Activated T-helper 2 cell treated with anti-CD3 and anti-CD28 coated beads, Interferon-gamma antibody, Interleukin-2, Interleukin-4, amounts not matched to agents 10 μg/mL and 5 μg/mL and 100 μg/mL, durations not matched to agents 14 hours and 24 hours and 36 hours (primary cell): ENCODE measurements around the gene CACNB4. TPM values are rescaled to one million over a fixed set of nuclear protein-coding genes. Genes with fewer than 3 reads are reported as not detected.

Source experiments
- DNase-seq: peaks from one replicate; pipeline ENCODE4 v3.0.0; 2021; ENCODE audit warnings: low spot score
- H3K27ac Mint-ChIP-seq: one replicate; pipeline ENCODE4 v1.8.0; 2021; ENCODE audit warnings: mixed read lengths
- H3K27me3 Mint-ChIP-seq: one replicate; pipeline ENCODE4 v1.8.0; 2021; ENCODE audit warnings: low read depth, mixed read lengths
- H3K36me3 Mint-ChIP-seq: one replicate; pipeline ENCODE4 v1.8.0; 2021; ENCODE audit warnings: low read depth, mixed read lengths
- H3K4me1 Mint-ChIP-seq: one replicate; pipeline ENCODE4 v1.8.0; 2021; ENCODE audit warnings: low read depth, mixed read lengths
- H3K4me3 Mint-ChIP-seq: one replicate; pipeline ENCODE4 v1.8.0; 2021; ENCODE audit warnings: low read depth, mild to moderate bottlenecking, moderate library complexity, mixed read lengths
- H3K9me3 Mint-ChIP-seq: one replicate; pipeline ENCODE4 v1.8.0; 2021; ENCODE audit warnings: mixed read lengths
- intact Hi-C: fragments of 100-400 bp; cut with micrococcal nuclease; formaldehyde crosslinking; loops from one replicate; pipeline ENCODE4 v1.15.1; 2023
- total RNA-seq: library from RNA; stranded (reverse); gene quantifications from 2 replicates; pipeline ENCODE4 v1.2.3, GENCODE V29; 2022

Gene CACNB4
- total RNA-seq, 1 donor from 2014 or later = 0.23 TPM

DNA sequence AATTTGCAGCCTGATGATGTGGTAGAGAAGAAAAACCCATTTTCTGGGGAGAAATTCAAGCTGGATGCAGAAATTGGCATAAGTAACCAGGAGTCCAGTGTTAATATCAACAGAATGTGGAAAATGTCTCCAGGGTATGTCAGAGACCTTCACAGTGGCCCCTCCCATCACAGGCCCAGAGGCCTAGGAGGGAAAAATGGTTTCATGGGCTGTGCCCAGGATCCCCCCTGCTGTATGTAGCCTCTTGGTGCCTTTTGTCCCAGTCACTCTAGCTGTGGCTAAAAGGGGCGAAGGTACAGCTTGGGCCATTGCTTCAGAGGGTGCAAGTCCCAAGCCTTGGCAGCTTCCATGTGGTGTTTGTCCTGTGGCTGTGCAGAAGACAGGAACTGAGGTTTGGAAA is 40.2 kb downstream of the CACNB4 start:
- Mint-ChIP-seq H3K27ac (no peak overlapping the region), H3K4me1 (peaks cover 1% of the 10 kb centered on the region), H3K27me3 (peaks cover 8% of the 10 kb centered on the region), H3K9me3 (no peaks in the 10 kb centered on the region), H3K36me3 (no peaks in the 10 kb centered on the region), H3K4me3 (no peak overlapping the region)
- no peak for DNase-seq
- intact Hi-C loops = no loop called here

DNA sequence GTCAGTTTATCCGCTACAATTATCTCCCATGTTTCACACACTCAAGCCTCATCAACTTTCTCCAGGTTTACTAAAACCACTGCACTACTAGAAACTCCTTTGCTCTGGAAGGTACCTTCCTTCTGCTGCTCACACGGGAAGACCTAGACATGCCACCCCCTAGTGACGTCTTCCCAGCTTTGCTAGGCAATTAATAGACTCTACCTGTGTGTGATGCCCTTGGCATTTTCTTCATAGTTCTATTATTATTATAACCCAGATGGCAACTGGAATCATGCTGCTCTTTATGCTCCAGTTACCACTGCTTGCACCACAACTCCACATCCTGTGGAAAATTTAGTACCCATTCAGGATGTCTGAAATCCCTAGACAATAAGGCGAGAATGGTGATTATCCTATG is 42.4 kb downstream of the CACNB4 start:
- intact Hi-C loops = no loop called here
- no peaks in the 10 kb centered on the region for H3K9me3 Mint-ChIP-seq
- no peaks in the 10 kb centered on the region for H3K36me3 Mint-ChIP-seq
- peaks cover 1% of the 10 kb centered on the region for H3K4me1 Mint-ChIP-seq
- H3K27ac Mint-ChIP-seq = no peak overlapping the region
- no peak for DNase-seq
- H3K4me3 Mint-ChIP-seq = no peak overlapping the region
- peaks cover under 1% of the 10 kb centered on the region for H3K27me3 Mint-ChIP-seq

DNA sequence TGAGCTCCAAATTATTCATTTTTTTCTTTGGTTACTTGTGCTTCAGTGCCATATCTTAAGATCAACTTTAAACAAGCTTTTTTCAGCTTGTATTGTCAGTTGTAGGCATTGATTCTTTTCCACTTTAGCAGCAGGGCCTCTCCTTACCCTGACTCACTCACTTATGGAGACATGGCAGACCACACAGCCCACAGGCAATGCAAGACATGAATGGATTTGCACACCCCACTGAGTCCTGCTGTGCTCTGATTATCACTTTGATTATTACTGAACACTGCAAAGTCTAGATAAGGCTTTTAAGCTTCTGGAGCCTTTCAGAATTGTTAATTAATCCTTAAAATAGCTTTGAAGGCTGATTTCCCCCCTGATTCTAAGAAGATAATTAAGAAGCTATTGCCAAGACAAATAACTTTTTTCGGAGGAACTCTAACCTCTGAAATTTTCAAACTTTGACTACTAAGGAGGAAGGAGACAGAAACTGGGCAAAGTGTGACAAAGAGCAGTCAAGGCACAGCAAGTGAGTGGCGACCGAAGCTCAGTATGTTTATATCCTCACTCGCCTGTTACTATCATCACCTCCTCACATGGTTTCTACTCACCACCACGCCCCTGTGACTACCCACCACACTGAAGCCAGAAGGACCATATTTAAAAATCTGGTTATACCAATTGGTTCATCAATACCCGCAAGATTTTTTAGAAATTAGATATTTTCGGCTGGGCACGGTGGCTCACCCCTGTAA is 43.3 kb downstream of the CACNB4 start:
- Mint-ChIP-seq H3K4me3 (no peak overlapping the region), H3K36me3 (no peaks in the 10 kb centered on the region), H3K9me3 (no peaks in the 10 kb centered on the region), H3K27me3 (no peaks in the 10 kb centered on the region), H3K27ac (no peak overlapping the region), H3K4me1 (peaks cover 1% of the 10 kb centered on the region)
- DNase-seq = no peak
- intact Hi-C loops = no loop called here

DNA sequence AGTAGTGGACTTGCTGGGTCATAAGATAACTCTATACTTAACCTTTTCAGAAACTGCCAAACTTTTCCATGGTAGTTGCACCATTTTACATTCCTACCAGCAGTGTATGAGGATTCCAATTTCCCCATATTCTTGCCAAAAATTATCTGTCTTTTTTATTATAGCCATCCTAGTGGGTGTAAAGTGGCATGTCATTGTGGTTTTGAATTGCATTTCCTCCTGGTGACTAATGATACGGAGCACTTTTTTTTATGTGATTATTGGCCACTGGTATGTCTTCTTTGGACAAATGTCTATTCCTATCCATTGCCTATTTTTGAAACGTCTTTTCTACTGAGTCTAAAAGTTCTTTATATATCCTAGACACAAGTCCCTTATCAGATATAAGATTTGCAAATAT is 44.3 kb downstream of the CACNB4 start:
- DNase-seq = no peak
- intact Hi-C loops = no loop called here
- no peaks in the 10 kb centered on the region for H3K36me3 Mint-ChIP-seq
- H3K27me3 Mint-ChIP-seq = no peaks in the 10 kb centered on the region
- no peaks in the 10 kb centered on the region for H3K9me3 Mint-ChIP-seq
- no peak overlapping the region for H3K27ac Mint-ChIP-seq
- H3K4me1 Mint-ChIP-seq = peaks cover 1% of the 10 kb centered on the region
- no peak overlapping the region for H3K4me3 Mint-ChIP-seq

DNA sequence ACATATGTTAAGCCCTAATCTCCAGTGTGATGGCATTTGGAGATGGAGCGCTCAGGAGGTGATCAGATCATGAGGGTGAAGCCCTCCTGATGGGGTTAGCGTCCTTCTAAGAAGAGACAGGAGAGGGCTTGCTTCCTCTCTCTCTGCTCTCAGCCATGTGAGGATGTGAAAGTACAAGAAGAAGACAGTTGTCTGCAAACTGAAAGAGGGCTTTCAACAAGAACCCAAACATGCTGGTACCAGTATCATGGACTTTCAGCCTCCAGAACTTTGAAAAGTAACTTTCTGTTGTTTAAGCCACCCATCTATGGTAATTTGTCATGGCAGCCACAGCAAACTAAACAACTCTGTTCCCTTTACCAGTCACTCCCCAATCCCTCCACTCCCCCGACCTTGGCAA is 47.4 kb downstream of the CACNB4 start:
- intact Hi-C loops = no loop called here

DNA sequence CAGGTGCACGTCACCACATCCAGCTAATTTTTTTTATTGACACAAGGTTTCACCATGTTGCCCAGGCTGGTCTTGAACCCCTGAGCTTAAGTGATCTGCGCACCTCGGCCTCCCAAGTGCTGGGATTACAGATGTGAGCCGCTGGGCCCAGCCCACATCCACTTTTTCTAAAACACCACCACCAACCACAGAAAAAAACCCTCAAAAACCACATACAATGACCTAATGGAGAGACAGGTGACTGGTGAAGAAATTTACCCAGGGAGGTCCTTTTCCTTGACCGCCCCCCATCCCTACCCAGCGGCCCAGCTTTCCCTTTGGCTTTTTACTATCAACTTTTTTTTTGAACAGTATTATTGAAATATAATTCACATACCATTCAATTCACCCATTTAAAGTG is 47.9 kb downstream of the CACNB4 start:
- H3K27ac Mint-ChIP-seq = no peak overlapping the region
- no peak for DNase-seq
- no peaks in the 10 kb centered on the region for H3K9me3 Mint-ChIP-seq
- peaks cover 1% of the 10 kb centered on the region for H3K4me1 Mint-ChIP-seq
- no peak overlapping the region for H3K4me3 Mint-ChIP-seq
- H3K36me3 Mint-ChIP-seq = no peaks in the 10 kb centered on the region
- intact Hi-C loops = no loop called here
- H3K27me3 Mint-ChIP-seq = peaks cover 4% of the 10 kb centered on the region

More for the DNA sequence above, 47.4 kb downstream of the CACNB4 start:
- no peak overlapping the region for H3K4me3 Mint-ChIP-seq
- H3K27me3 Mint-ChIP-seq = peaks cover 4% of the 10 kb centered on the region
- H3K4me1 Mint-ChIP-seq = peaks cover 1% of the 10 kb centered on the region
- H3K36me3 Mint-ChIP-seq = no peaks in the 10 kb centered on the region
- no peaks in the 10 kb centered on the region for H3K9me3 Mint-ChIP-seq
- H3K27ac Mint-ChIP-seq = no peak overlapping the region
- no peak for DNase-seq

DNA sequence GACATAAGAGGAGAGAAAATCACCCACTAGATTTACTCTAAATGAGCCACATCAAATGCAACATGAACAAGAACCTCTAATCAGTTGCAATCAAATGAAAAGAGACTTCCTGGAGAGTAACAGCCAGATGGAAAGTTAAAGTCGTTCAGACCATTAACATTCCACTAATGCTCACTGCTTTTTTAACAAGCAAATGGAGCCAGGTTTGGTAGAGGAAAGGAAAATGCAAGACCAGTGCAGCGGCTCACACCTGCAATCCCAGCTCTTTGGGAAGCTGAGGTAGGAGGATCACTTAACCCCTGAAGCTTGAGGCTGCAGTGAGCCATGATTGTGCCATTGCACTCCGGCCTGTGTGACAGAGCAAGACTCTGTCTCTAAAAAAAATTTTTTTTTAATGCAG is 48.5 kb downstream of the CACNB4 start:
- peaks cover 4% of the 10 kb centered on the region for H3K27me3 Mint-ChIP-seq
- peaks cover 1% of the 10 kb centered on the region for H3K4me1 Mint-ChIP-seq
- no peak overlapping the region for H3K4me3 Mint-ChIP-seq
- H3K27ac Mint-ChIP-seq = no peak overlapping the region
- H3K36me3 Mint-ChIP-seq = no peaks in the 10 kb centered on the region
- H3K9me3 Mint-ChIP-seq = no peaks in the 10 kb centered on the region
- intact Hi-C loops = no loop called here
- no peak for DNase-seq

DNA sequence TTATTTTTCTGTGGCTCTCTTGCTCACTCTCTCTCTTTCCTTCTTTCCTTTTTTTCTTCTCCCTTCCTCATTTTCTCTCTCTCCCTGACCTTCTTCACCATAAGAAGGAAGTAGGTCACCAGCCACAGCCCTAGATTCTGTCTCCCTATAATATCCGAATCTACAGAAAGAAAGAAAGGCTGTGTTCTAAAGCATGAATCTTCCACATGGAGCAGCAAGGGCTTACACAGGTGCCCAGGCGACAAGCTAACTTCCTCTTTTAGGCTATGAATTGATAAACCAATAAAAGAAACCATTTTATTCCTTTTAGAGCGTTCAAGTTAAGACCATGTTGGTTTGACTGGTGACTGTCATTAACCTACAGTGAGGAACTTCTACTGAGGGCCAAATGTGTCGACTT is 49.3 kb downstream of the CACNB4 start:
- Mint-ChIP-seq H3K4me3 (no peak overlapping the region), H3K36me3 (no peaks in the 10 kb centered on the region), H3K9me3 (no peaks in the 10 kb centered on the region), H3K27me3 (peaks cover 4% of the 10 kb centered on the region), H3K4me1 (no peaks in the 10 kb centered on the region), H3K27ac (no peak overlapping the region)
- intact Hi-C loops = no loop called here
- no peak for DNase-seq

DNA sequence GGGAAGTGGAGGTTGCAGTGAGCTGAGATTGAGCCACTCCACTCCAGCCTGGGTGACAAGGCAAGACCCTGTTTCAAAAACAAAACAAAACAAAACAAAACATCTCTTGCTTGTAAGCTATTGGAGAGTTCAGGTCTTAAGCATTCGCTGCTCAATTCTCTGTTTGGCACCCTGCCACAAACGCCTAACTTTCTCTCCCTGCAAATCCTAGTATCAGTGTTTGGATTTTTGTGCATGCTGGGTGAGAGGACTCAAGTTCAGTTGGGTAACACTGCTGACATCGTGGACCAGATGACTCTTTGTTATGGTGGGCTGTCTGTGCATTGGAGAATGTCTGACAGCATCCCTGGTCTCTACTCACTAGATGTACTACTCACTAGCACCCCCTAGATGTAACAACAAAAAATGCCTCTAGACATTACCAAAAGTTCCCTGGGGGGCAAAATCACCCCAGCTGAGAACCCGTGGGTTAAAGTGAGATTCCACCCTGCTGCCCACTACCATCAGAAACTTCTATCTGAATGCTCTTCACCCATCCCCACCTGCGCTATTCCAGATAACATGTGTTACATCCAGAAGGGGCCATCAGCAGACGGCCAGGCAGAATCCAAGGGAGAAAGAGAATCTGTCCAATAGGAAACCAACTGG is 50.9 kb downstream of the CACNB4 start:
- Mint-ChIP-seq H3K27me3 (peaks cover 4% of the 10 kb centered on the region), H3K4me3 (no peak overlapping the region), H3K4me1 (no peaks in the 10 kb centered on the region), H3K36me3 (no peaks in the 10 kb centered on the region), H3K9me3 (no peaks in the 10 kb centered on the region), H3K27ac (no peak overlapping the region)
- DNase-seq = no peak
- intact Hi-C loops = no loop called here

DNA sequence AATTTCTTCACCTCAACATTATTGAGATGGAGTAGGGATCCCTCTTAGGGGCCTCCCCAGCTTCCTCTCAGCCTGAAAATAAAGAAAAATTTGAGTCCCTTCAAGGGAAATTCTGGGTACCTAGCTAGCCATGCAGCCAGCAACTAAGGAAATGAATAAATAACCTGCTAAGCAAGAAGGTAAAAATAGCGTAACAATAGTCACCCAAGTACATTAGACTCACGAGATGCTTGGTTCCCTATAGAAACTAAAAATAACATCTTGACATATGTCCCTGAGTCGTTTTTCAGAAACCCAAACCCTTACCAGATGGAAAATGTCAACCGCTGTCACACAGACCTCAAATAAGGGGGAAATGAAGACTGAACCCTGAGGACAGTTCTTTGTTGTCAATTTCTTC is 51.9 kb downstream of the CACNB4 start:
- no peak for DNase-seq
- H3K27me3 Mint-ChIP-seq = peaks cover 4% of the 10 kb centered on the region
- no peak overlapping the region for H3K27ac Mint-ChIP-seq
- H3K4me1 Mint-ChIP-seq = no peaks in the 10 kb centered on the region
- no peak overlapping the region for H3K4me3 Mint-ChIP-seq
- H3K9me3 Mint-ChIP-seq = no peaks in the 10 kb centered on the region
- intact Hi-C loops = no loop called here
- H3K36me3 Mint-ChIP-seq = no peaks in the 10 kb centered on the region

DNA sequence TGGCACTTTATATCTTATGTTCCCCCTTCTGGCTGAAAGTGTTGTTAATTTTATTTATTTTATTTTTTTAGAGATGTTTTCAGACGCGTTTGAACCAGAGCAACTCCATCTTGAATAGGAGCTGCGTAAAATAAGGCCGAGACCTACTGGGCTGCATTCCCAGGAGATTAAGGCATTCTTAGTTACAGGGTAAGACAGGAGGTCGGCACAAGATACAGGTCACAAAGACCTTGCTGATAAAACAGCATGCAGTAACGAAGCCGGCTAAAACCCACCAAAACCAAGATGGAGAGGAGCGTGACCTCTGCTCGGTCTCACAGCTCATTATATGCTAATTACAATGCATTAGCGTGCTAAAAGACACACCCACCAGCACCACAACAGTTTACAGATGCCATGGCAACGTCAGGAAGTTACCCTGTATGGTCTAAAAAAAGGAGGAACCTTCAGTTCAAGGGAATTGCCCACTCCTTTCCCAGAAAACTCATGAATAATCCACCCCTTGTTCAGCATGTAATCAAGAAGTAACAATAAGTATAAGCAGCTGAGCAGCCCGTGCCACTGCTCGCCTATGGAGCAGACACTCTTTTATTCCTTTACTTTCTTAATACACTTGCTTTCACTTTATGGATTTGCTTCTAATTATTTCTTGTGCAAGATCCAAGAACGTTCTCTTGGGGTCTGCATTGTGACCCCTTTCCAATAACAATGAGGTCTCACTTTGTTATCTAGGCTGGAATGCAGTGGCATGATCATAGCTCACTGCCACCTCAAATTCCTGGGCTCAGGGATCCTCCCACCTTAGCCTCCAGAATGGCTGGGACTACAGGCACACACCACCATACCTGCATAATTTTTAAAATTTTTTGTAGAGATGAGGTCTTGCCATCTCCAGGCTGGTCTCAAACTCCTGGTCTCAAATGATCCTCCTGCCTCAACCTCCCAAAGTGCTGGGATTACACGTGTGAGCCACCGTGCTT is 55.9 kb downstream of the CACNB4 start:
- no peaks in the 10 kb centered on the region for H3K4me1 Mint-ChIP-seq
- no peak for DNase-seq
- no peak overlapping the region for H3K27ac Mint-ChIP-seq
- no peaks in the 10 kb centered on the region for H3K9me3 Mint-ChIP-seq
- peaks cover 4% of the 10 kb centered on the region for H3K27me3 Mint-ChIP-seq
- intact Hi-C loops = no loop called here
- no peaks in the 10 kb centered on the region for H3K36me3 Mint-ChIP-seq
- H3K4me3 Mint-ChIP-seq = no peak overlapping the region

DNA sequence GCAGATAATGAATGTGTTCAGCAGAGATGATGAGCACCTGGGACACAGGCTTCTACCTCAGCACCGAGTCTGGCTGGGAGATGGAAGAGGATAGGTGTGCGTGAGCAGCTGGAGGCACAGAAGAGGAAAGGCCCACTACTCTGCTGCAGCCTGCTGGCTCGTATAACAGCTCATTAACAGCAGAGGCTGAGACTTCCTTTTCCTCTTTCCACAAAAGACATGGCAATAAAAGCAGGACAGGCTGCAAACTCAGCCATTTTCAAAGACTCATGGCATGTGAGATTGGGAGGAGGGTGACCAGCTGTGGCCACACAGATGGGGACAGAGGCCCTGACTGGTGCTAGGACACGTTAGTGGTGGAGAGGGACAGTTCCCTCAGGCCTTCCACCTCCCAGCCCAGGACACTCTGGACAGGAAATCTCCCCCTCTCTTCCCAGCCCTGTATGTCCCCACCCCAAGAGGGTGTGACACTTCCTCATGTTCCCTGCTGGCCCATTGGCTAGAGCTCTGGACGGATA is 60.3 kb downstream of the CACNB4 start:
- no peak for DNase-seq
- H3K27me3 Mint-ChIP-seq = peaks cover 3% of the 10 kb centered on the region
- no peak overlapping the region for H3K4me3 Mint-ChIP-seq
- no peaks in the 10 kb centered on the region for H3K9me3 Mint-ChIP-seq
- intact Hi-C loops = no loop called here
- no peaks in the 10 kb centered on the region for H3K36me3 Mint-ChIP-seq
- H3K27ac Mint-ChIP-seq = no peak overlapping the region
- no peaks in the 10 kb centered on the region for H3K4me1 Mint-ChIP-seq
